ENCODE data around the gene MCTP1.

MCTP1 gene

GRCh38 chr5:94900006-94900505 is 384.8 kb downstream of the MCTP1 start:
- Histone ChIP-seq H3K27me3 (ENCODE audit: insufficient read depth, poor library complexity, severe bottlenecking) (no peaks in the 10 kb centered on the region), H3K27ac (replicated peaks) (no peak overlapping the region), H3K4me3 (replicated peaks; ENCODE audit: insufficient read depth, low read length) (no peak overlapping the region)
- no peak for DNase-seq (ENCODE audit: low read depth in 1 of 2, low spot score in 1 of 2)
- TF ChIP-seq CTCF (IDR thresholded peaks at IDR 0.05; ENCODE audit: insufficient read depth, low read length) = no peak
- TF ChIP-seq SPI1 (IDR thresholded peaks at IDR 0.05; ENCODE audit: borderline replicate concordance, low read depth) = no peak
- no peak for TF ChIP-seq REST (IDR thresholded peaks at IDR 0.05; ENCODE audit: insufficient replicate concordance, low read depth)
- TF ChIP-seq POLR2AphosphoS5 (IDR thresholded peaks at IDR 0.05; ENCODE audit: low read depth) = no peak
- TF ChIP-seq GABPA (IDR thresholded peaks at IDR 0.05; ENCODE audit: low read depth) = no peak

- no peak for TF ChIP-seq GABPA (IDR thresholded peaks at IDR 0.05; ENCODE audit: low read depth)
- TF ChIP-seq REST (IDR thresholded peaks at IDR 0.05; ENCODE audit: insufficient replicate concordance, low read depth) = no peak
- no peak for TF ChIP-seq CTCF (IDR thresholded peaks at IDR 0.05; ENCODE audit: insufficient read depth, low read length)
- TF ChIP-seq POLR2AphosphoS5 (IDR thresholded peaks at IDR 0.05; ENCODE audit: low read depth) = no peak
- TF ChIP-seq SPI1 (IDR thresholded peaks at IDR 0.05; ENCODE audit: borderline replicate concordance, low read depth) = no peak
- Histone ChIP-seq H3K27me3 (ENCODE audit: insufficient read depth, poor library complexity, severe bottlenecking) (no peaks in the 10 kb centered on the region), H3K4me3 (replicated peaks; ENCODE audit: insufficient read depth, low read length) (no peak overlapping the region), H3K27ac (replicated peaks) (no peak overlapping the region)
- DNase-seq (ENCODE audit: low read depth in 1 of 2, low spot score in 1 of 2) = no peak
Observed at GRCh38 chr5:94893412-94894135, 391.3 kb downstream of the MCTP1 start.

- no peak for DNase-seq (ENCODE audit: low read depth in 1 of 2, low spot score in 1 of 2)
Observed at GRCh38 chr5:94891972-94892371, 392.9 kb downstream of the MCTP1 start.

More at GRCh38 chr5:94891972-94892371, 392.9 kb downstream of the MCTP1 start:
- Histone ChIP-seq H3K27ac (replicated peaks) (no peak overlapping the region), H3K27me3 (ENCODE audit: insufficient read depth, poor library complexity, severe bottlenecking) (no peaks in the 10 kb centered on the region), H3K4me3 (replicated peaks; ENCODE audit: insufficient read depth, low read length) (no peak overlapping the region)
- TF ChIP-seq CTCF (IDR thresholded peaks at IDR 0.05; ENCODE audit: insufficient read depth, low read length) (no peak), SPI1 (IDR thresholded peaks at IDR 0.05; ENCODE audit: borderline replicate concordance, low read depth) (no peak), REST (IDR thresholded peaks at IDR 0.05; ENCODE audit: insufficient replicate concordance, low read depth) (no peak), GABPA (IDR thresholded peaks at IDR 0.05; ENCODE audit: low read depth) (no peak), POLR2AphosphoS5 (IDR thresholded peaks at IDR 0.05; ENCODE audit: low read depth) (no peak)
